HEK293 (cell line): Measurements from ENCODE around the gene ELFN1.

Source experiments
- CTCF ChIA-PET: fragments of 350-600 bp; formaldehyde crosslinking; extraction: SDS; loops from one replicate; lab custom pipeline; 2021; ENCODE audit warnings: antibody characterized with exemption; lab: Yijun Ruan, JAX
- POLR2A ChIA-PET: fragments of 300-600 bp; formaldehyde crosslinking; extraction: SDS; loops from one replicate; lab custom pipeline; 2020; ENCODE audit warnings: antibody characterized with exemption, inconsistent platforms; lab: Yijun Ruan, JAX
- H3K27ac ChIP-seq: fragments of 200-500 bp; sonication (Bioruptor generic); 2 replicates; pipeline ENCODE4 v1.5.1; 2014; ENCODE audit warnings: low read depth, low read length, control low read depth, inconsistent platforms; ENCODE audit errors: extremely low read depth
- H3K36me3 ChIP-seq, 2 experiments: fragments of 200-500 bp in 1 of 2; sonication (Bioruptor generic) in 1 of 2; 1 replicate in 1 of 2; 2 replicates in 1 of 2; pipeline ENCODE4 v1.5.1; 2014 to 2017; ENCODE audit warnings: inconsistent platforms in 2 of 2, low read length in 2 of 2; ENCODE audit not compliant: control insufficient read depth in 2 of 2, insufficient read depth in 1 of 2
- H3K4me1 ChIP-seq: fragments of 200-500 bp; sonication (Bioruptor generic); 2 replicates; pipeline ENCODE4 v1.5.1; 2014; ENCODE audit warnings: mild to moderate bottlenecking, low read length, inconsistent platforms; ENCODE audit not compliant: control insufficient read depth, insufficient read depth
- H3K4me3 ChIP-seq: 2 replicates; pipeline ENCODE4 v1.5.1; 2011; ENCODE audit warnings: low read depth, mild to moderate bottlenecking, control low read depth, low read length, moderate library complexity
- H3K9me3 ChIP-seq: fragments of 200-500 bp; sonication (Bioruptor generic); 2 replicates; pipeline ENCODE4 v1.5.1; 2014; ENCODE audit warnings: low read depth, low read length, inconsistent platforms; ENCODE audit not compliant: control insufficient read depth, insufficient read depth
- GLIS1 ChIP-seq: fragments of 450-650 bp; formaldehyde crosslinking; IDR thresholded peaks from 2 replicates; pipeline ENCODE4 v1.5.1; 2016; ENCODE audit warnings: missing biosample characterization, missing genetic modification characterization
- KLF7 ChIP-seq: fragments of 450-650 bp; formaldehyde crosslinking; IDR thresholded peaks from 2 replicates; pipeline ENCODE4 v1.5.1; 2016; ENCODE audit warnings: missing biosample characterization, missing genetic modification characterization, borderline replicate concordance
- SETDB1 ChIP-seq: IDR thresholded peaks from one replicate; pipeline ENCODE4 v1.6.1; 2017; ENCODE audit warnings: mild to moderate bottlenecking, low read length, moderate library complexity, mixed read lengths; ENCODE audit not compliant: insufficient read length
- SP2 ChIP-seq: fragments of 450-650 bp; formaldehyde crosslinking; IDR thresholded peaks from 2 replicates; pipeline ENCODE4 v1.5.1; 2016; ENCODE audit warnings: missing biosample characterization, missing genetic modification characterization
- YY2 ChIP-seq: fragments of 450-650 bp; formaldehyde crosslinking; IDR thresholded peaks from 2 replicates; pipeline ENCODE4 v1.5.1; 2016; ENCODE audit warnings: missing biosample characterization, missing genetic modification characterization
- ZNF174 ChIP-seq: fragments of 450-650 bp; formaldehyde crosslinking; IDR thresholded peaks from 2 replicates; pipeline ENCODE4 v1.5.0; 2017; ENCODE audit warnings: missing biosample characterization, mild to moderate bottlenecking, missing genetic modification characterization
- ZNF292 ChIP-seq: fragments of 450-650 bp; formaldehyde crosslinking; IDR thresholded peaks from 2 replicates; pipeline ENCODE4 v1.5.1; 2016; ENCODE audit warnings: low read depth, missing biosample characterization, missing genetic modification characterization, borderline replicate concordance
- ZNF311 ChIP-seq: fragments of 450-650 bp; formaldehyde crosslinking; IDR thresholded peaks from 2 replicates; pipeline ENCODE4 v1.5.1; 2017; ENCODE audit warnings: missing biosample characterization, missing genetic modification characterization, borderline replicate concordance
- ZNF341 ChIP-seq: fragments of 450-650 bp; formaldehyde crosslinking; IDR thresholded peaks from 2 replicates; pipeline ENCODE4; 2016; ENCODE audit warnings: low read depth, missing biosample characterization, missing genetic modification characterization
- ZNF350 ChIP-seq: fragments of 450-650 bp; formaldehyde crosslinking; IDR thresholded peaks from 2 replicates; pipeline ENCODE4 v1.5.0; 2017; ENCODE audit warnings: missing biosample characterization, mild to moderate bottlenecking, missing genetic modification characterization
- ZNF48 ChIP-seq: fragments of 450-650 bp; formaldehyde crosslinking; IDR thresholded peaks from 2 replicates; pipeline ENCODE4 v1.5.1; 2016; ENCODE audit warnings: missing biosample characterization, missing genetic modification characterization
- ZNF501 ChIP-seq: fragments of 450-650 bp; formaldehyde crosslinking; IDR thresholded peaks from 2 replicates; pipeline ENCODE4 v1.5.1; 2016; ENCODE audit warnings: missing biosample characterization, missing genetic modification characterization
- ZNF548 ChIP-seq: fragments of 450-650 bp; formaldehyde crosslinking; IDR thresholded peaks from 2 replicates; pipeline ENCODE4 v1.5.1; 2016; ENCODE audit warnings: missing biosample characterization, missing genetic modification characterization
- ZNF549 ChIP-seq: fragments of 450-650 bp; IDR thresholded peaks from 2 replicates; pipeline ENCODE4 v1.5.1; 2018; ENCODE audit warnings: missing biosample characterization, missing genetic modification characterization, mild to moderate bottlenecking, inconsistent platforms, moderate library complexity
- ZNF560 ChIP-seq: fragments of 450-650 bp; formaldehyde crosslinking; IDR thresholded peaks from 2 replicates; pipeline ENCODE4 v1.5.1; 2017; ENCODE audit warnings: missing biosample characterization, missing genetic modification characterization, borderline replicate concordance
- ZNF837 ChIP-seq: fragments of 450-650 bp; formaldehyde crosslinking; IDR thresholded peaks from 2 replicates; pipeline ENCODE4 v1.5.1; 2016; ENCODE audit warnings: missing biosample characterization, missing genetic modification characterization
- TF ChIP-seq, protein P1 (sequence below): fragments of 450-650 bp; formaldehyde crosslinking; IDR thresholded peaks from 2 replicates; pipeline ENCODE4 v1.5.1; 2016; ENCODE audit warnings: missing biosample characterization, missing genetic modification characterization
- TF ChIP-seq, protein P2 (sequence below): fragments of 450-650 bp; formaldehyde crosslinking; IDR thresholded peaks from 2 replicates; pipeline ENCODE4 v1.5.1; 2016; ENCODE audit warnings: missing biosample characterization, missing genetic modification characterization

ELFN1 gene

DNA sequence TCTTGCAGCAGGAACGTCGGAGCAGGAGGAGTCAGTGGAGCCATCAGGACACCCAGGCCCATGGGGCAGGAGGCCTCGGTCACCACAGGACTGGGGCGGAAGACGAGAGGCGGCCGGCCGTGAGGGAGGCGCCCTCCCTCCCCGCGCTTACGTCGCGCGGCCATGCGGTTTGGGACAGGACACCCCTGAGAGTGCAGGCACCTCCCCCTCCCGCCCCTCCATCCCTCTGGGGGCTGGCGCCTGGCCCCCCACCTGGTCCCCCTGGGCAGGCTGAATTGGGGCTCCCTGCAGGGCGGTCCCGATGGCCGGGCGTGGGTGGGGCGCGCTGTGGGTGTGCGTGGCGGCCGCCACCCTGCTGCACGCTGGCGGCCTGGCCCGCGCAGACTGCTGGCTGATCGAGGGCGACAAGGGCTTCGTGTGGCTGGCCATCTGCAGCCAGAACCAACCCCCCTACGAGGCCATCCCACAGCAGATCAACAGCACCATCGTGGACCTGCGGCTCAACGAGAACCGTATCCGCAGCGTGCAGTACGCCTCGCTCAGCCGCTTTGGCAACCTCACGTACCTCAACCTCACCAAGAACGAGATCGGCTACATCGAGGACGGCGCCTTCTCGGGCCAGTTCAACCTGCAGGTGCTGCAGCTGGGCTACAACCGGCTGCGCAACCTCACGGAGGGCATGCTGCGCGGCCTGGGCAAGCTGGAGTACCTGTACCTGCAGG is 74.4 kb downstream of the ELFN1 start (continued):
- TF ChIP-seq, protein P1, sequence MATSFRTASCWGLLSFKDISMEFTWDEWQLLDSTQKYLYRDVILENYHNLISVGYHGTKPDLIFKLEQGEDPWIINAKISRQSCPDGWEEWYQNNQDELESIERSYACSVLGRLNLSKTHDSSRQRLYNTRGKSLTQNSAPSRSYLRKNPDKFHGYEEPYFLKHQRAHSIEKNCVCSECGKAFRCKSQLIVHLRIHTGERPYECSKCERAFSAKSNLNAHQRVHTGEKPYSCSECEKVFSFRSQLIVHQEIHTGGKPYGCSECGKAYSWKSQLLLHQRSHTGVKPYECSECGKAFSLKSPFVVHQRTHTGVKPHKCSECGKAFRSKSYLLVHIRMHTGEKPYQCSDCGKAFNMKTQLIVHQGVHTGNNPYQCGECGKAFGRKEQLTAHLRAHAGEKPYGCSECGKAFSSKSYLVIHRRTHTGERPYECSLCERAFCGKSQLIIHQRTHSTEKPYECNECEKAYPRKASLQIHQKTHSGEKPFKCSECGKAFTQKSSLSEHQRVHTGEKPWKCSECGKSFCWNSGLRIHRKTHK (tag by site-specific recombination): no peak
- no peak for TF ChIP-seq ZNF549
- TF ChIP-seq, protein P2, sequence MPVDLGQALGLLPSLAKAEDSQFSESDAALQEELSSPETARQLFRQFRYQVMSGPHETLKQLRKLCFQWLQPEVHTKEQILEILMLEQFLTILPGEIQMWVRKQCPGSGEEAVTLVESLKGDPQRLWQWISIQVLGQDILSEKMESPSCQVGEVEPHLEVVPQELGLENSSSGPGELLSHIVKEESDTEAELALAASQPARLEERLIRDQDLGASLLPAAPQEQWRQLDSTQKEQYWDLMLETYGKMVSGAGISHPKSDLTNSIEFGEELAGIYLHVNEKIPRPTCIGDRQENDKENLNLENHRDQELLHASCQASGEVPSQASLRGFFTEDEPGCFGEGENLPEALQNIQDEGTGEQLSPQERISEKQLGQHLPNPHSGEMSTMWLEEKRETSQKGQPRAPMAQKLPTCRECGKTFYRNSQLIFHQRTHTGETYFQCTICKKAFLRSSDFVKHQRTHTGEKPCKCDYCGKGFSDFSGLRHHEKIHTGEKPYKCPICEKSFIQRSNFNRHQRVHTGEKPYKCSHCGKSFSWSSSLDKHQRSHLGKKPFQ: no peak

DNA sequence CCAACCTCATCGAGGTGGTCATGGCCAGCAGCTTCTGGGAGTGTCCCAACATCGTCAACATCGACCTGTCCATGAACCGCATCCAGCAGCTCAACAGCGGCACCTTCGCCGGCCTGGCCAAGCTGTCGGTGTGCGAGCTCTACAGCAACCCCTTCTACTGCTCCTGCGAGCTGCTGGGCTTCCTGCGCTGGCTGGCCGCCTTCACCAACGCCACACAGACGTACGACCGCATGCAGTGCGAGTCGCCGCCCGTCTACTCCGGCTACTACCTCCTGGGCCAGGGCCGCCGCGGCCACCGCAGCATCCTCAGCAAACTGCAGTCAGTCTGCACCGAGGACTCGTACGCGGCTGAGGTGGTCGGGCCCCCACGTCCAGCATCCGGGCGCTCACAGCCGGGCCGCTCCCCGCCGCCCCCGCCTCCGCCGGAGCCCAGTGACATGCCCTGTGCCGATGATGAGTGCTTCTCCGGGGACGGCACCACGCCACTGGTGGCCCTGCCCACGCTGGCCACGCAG is 75.0 kb downstream of the ELFN1 start:
- ChIA-PET POLR2A (no interaction called here), CTCF (no interaction called here)
- Histone ChIP-seq H3K4me3 (no peak overlapping the region), H3K9me3 (no peaks in the 10 kb centered on the region), H3K27ac (no peak overlapping the region), H3K36me3 (no peaks in the 10 kb centered on the region), H3K4me1 (peaks cover 2% of the 10 kb centered on the region; the same call in 1 of the 2 replicates)
- TF ChIP-seq ZNF501 (tag by site-specific recombination) (no peak), YY2 (tag by site-specific recombination) (no peak), ZNF174 (tag by site-specific recombination) (no peak), ZNF48 (tag by site-specific recombination) (no peak), SETDB1 (no peak), ZNF350 (no peak), KLF7 (tag by site-specific recombination) (no peak), ZNF311 (tag by site-specific recombination) (no peak)
- TF ChIP-seq, all 188 proteins: peak for 0

DNA sequence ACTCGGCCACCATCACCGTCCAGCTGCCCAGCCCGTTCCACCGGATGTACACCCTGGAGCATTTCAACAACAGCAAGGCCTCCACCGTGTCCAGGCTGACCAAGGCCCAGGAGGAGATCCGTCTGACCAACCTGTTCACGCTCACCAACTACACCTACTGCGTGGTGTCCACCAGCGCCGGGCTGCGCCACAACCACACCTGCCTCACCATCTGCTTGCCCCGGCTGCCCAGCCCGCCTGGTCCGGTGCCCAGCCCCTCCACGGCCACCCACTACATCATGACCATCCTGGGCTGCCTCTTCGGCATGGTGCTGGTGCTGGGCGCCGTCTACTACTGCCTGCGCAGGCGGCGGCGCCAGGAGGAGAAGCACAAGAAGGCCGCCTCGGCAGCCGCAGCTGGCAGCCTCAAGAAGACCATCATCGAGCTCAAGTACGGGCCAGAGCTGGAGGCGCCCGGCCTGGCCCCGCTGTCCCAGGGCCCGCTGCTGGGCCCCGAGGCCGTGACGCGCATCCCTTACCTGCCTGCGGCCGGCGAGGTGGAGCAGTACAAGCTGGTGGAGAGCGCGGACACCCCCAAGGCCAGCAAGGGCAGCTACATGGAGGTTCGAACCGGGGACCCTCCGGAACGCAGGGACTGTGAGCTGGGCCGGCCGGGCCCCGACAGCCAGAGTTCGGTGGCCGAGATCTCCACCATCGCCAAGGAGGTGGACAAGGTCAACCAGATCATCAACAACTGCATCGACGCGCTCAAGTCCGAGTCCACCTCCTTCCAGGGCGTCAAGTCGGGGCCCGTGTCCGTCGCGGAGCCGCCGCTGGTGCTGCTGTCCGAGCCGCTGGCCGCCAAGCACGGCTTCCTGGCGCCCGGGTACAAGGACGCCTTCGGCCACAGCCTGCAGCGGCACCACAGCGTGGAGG is 75.8 kb downstream of the ELFN1 start:
- TF ChIP-seq ZNF341 (tag by site-specific recombination) (no peak), ZNF292 (tag by site-specific recombination) (no peak), SP2 (tag by site-specific recombination) (no peak), ZNF548 (no peak), ZNF837 (tag by site-specific recombination) (no peak), ZNF560 (tag by site-specific recombination) (no peak), GLIS1 (no peak)
- H3K4me1 ChIP-seq: peaks cover 2% of the 10 kb centered on the region; the same call in 1 of the 2 replicates
- ChIA-PET CTCF (no interaction called here), POLR2A (no interaction called here)
- no peak overlapping the region for H3K4me3 ChIP-seq
- H3K9me3 ChIP-seq: no peaks in the 10 kb centered on the region
- H3K27ac ChIP-seq: no peak overlapping the region
- H3K36me3 ChIP-seq: no peaks in the 10 kb centered on the region
